Measurements from ENCODE around the gene FGF18.

DNA sequence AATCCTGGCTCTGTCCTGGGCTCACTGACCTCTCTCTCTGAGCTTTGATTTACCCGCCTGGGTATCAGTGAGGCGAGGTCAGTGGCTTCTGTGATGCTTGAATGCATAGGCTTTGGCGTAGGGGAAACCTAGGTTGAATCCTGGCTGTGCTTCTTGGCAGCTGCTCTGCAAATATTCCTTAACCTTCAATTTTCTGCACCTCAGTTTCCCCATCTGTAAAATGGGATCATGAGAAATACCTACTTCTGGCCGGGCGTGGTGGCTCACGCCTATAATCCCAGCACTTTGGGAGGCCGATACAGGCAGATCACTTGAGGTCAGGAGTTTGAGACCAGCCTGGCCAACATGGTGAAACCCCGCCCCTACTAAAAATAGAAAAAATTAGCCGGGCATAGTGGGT, 7.2 kb downstream of the FGF18 start:
- TF ChIP-seq, protein P1, sequence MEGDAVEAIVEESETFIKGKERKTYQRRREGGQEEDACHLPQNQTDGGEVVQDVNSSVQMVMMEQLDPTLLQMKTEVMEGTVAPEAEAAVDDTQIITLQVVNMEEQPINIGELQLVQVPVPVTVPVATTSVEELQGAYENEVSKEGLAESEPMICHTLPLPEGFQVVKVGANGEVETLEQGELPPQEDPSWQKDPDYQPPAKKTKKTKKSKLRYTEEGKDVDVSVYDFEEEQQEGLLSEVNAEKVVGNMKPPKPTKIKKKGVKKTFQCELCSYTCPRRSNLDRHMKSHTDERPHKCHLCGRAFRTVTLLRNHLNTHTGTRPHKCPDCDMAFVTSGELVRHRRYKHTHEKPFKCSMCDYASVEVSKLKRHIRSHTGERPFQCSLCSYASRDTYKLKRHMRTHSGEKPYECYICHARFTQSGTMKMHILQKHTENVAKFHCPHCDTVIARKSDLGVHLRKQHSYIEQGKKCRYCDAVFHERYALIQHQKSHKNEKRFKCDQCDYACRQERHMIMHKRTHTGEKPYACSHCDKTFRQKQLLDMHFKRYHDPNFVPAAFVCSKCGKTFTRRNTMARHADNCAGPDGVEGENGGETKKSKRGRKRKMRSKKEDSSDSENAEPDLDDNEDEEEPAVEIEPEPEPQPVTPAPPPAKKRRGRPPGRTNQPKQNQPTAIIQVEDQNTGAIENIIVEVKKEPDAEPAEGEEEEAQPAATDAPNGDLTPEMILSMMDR (IDR thresholded peaks at IDR 0.05), result no peak
- no peak for TF ChIP-seq EP300 (IDR thresholded peaks at IDR 0.05; ENCODE audit: low read depth)
